ENCODE results near the gene RNH1. TPM values are rescaled to one million over a fixed set of nuclear protein-coding genes. Genes with fewer than 3 reads are reported as not detected.

The RNH1 gene
- total RNA-seq, 4 donors from 2014 or later = 206 to 378 (median 222) TPM

GRCh38 chr11:491358-491757 is 15.7 kb downstream of the RNH1 start:
- 69% methylated on average over 3 of the region's 7 CpGs; no CpG with 5 or more reads in 1 of the 2 donors for WGBS, 2 donors
- Histone ChIP-seq H3K27ac (no peak overlapping the region), H3K9me3 (no peaks in the 10 kb centered on the region), H3K4me1 (peaks cover 0 to under 1% (median 0%) of the 10 kb centered on the region in 3 donors), H3K4me3 (no peak overlapping the region), H3K27me3 (no peaks in the 10 kb centered on the region), H3K36me3 (peaks cover 17 to 86% (median 28%) of the 10 kb centered on the region in 3 donors)
- DNase-seq = no peak
- TF ChIP-seq CTCF (IDR thresholded peaks at IDR 0.05) (no peak), POLR2A (IDR thresholded peaks at IDR 0.05) (no peak)
- intact Hi-C loops (cut with DNase I) = no loop called here

GRCh38 chr11:490930-491260 is 16.1 kb downstream of the RNH1 start:
- Histone ChIP-seq H3K36me3 (peaks cover 17 to 81% (median 25%) of the 10 kb centered on the region in 3 donors), H3K9me3 (no peaks in the 10 kb centered on the region), H3K27ac (no peak overlapping the region), H3K4me3 (no peak overlapping the region), H3K27me3 (no peaks in the 10 kb centered on the region), H3K4me1 (peaks cover 0 to 4% (median 0%) of the 10 kb centered on the region in 3 donors)
- intact Hi-C loops (cut with DNase I) = no loop called here
- TF ChIP-seq POLR2A (IDR thresholded peaks at IDR 0.05) (no peak), CTCF (IDR thresholded peaks at IDR 0.05) (no peak)
- 65 to 93% methylated on average over 3 to 4 of the region's 15 CpGs for WGBS, 2 donors
- no peak for DNase-seq

GRCh38 chr11:490186-490929 is 16.7 kb downstream of the RNH1 start:
- Histone ChIP-seq H3K4me1 (peaks cover 0 to 4% (median 0%) of the 10 kb centered on the region in 3 donors), H3K27ac (no peak overlapping the region), H3K36me3 (peaks cover 17 to 76% (median 19%) of the 10 kb centered on the region in 3 donors), H3K27me3 (no peaks in the 10 kb centered on the region), H3K4me3 (no peak overlapping the region), H3K9me3 (no peaks in the 10 kb centered on the region)
- intact Hi-C loops (cut with DNase I) = no loop called here
- WGBS, 2 donors = 80 to 91% methylated on average over 14 to 21 of the region's 38 CpGs
- no peak for DNase-seq
- TF ChIP-seq POLR2A (IDR thresholded peaks at IDR 0.05) (no peak), CTCF (IDR thresholded peaks at IDR 0.05) (no peak)

GRCh38 chr11:489610-490185 is 17.3 kb downstream of the RNH1 start:
- no peaks in the 10 kb centered on the region for H3K9me3 ChIP-seq
- H3K27me3 ChIP-seq = no peaks in the 10 kb centered on the region
- intact Hi-C loops (cut with DNase I) = no loop called here
- no peak overlapping the region for H3K4me3 ChIP-seq
- WGBS, 2 donors = 81 to 88% methylated on average over 10 to 11 of the region's 37 CpGs
- H3K36me3 ChIP-seq = peaks cover 13 to 69% (median 15%) of the 10 kb centered on the region in 3 donors
- peaks cover 0 to 4% (median 0%) of the 10 kb centered on the region in 3 donors for H3K4me1 ChIP-seq
- no peak for TF ChIP-seq CTCF (IDR thresholded peaks at IDR 0.05)
- no peak for TF ChIP-seq POLR2A (IDR thresholded peaks at IDR 0.05)
- no peak for DNase-seq
- no peak overlapping the region for H3K27ac ChIP-seq

- Histone ChIP-seq H3K36me3 (peaks cover 6 to 62% (median 8%) of the 10 kb centered on the region in 3 donors), H3K4me1 (peaks cover 0 to 4% (median 0%) of the 10 kb centered on the region in 3 donors), H3K4me3 (no peak overlapping the region), H3K27me3 (no peaks in the 10 kb centered on the region), H3K27ac (no peak overlapping the region), H3K9me3 (no peaks in the 10 kb centered on the region)
- intact Hi-C loops (cut with DNase I) = no loop called here
- 89% methylated on average over 7 of the region's 19 CpGs; no CpG with 5 or more reads in 1 of the 2 donors for WGBS, 2 donors
- TF ChIP-seq POLR2A (IDR thresholded peaks at IDR 0.05) = no peak
- no peak for TF ChIP-seq CTCF (IDR thresholded peaks at IDR 0.05)
- DNase-seq = no peak
Observed at GRCh38 chr11:488992-489391, 18.1 kb downstream of the RNH1 start.
